Naive thymus-derived CD4-positive, alpha-beta T cell (primary cell): Measurements from ENCODE around the gene PPOX. TPM values are rescaled to one million over a fixed set of nuclear protein-coding genes. Genes with fewer than 3 reads are reported as not detected.

ENCODE experiments used
- ATAC-seq: fragments of 150-1000 bp; cut with Tn5 transposase; 2 replicates; pipeline ENCODE4 v1.10.0; 2021; ENCODE audit warnings: mild to moderate bottlenecking, moderate library complexity
- CTCF ChIA-PET: fragments of 350-600 bp; sonication (Branson Sonifier 250); formaldehyde crosslinking; loops from one replicate; lab custom pipeline; 2021; ENCODE audit warnings: antibody characterized with exemption; lab: Charles Lee
- POLR2A ChIA-PET: fragments of 350-600 bp; sonication (Branson Sonifier 250); formaldehyde crosslinking; loops from one replicate; lab custom pipeline; 2021; ENCODE audit warnings: antibody characterized with exemption, inconsistent platforms; lab: Charles Lee
- DNase-seq, 9 donors: peaks; one replicate each; pipeline versions ENCODE4 v3.0.0 to v3.0.0-alpha.2; 2020 to 2022; ENCODE audit warnings: mixed read lengths in 1 of 9
- H3K27ac ChIP-seq: one replicate; pipeline ENCODE4 v1.7.0; 2013; ENCODE audit warnings: mild to moderate bottlenecking, low read depth, low read length, moderate library complexity
- H3K27me3 ChIP-seq, 2 donors: one replicate each; pipeline ENCODE4 v1.7.0; 2013; ENCODE audit warnings: low read length in 2 of 2, mild to moderate bottlenecking in 2 of 2, moderate library complexity in 2 of 2; ENCODE audit not compliant: control insufficient read depth in 2 of 2, insufficient read depth in 2 of 2
- H3K36me3 ChIP-seq, 3 experiments: 1 replicate in 2 of 3; 2 replicates in 1 of 3; pipeline ENCODE4 v1.7.0; 2013; ENCODE audit warnings: low read length in 3 of 3, mild to moderate bottlenecking in 3 of 3, moderate library complexity in 1 of 3; ENCODE audit not compliant: insufficient read depth in 3 of 3, control insufficient read depth in 2 of 3
- H3K4me1 ChIP-seq, 2 donors: one replicate each; pipeline ENCODE4 v1.7.0; 2013; ENCODE audit warnings: low read length in 2 of 2, mild to moderate bottlenecking in 2 of 2, moderate library complexity in 1 of 2; ENCODE audit not compliant: control insufficient read depth in 2 of 2, insufficient read depth in 2 of 2
- H3K4me3 ChIP-seq: 2 replicates; pipeline ENCODE4 v1.7.0; 2013; ENCODE audit warnings: mild to moderate bottlenecking, low read length
- H3K9me3 ChIP-seq, 3 experiments: 1 replicate in 2 of 3; 2 replicates in 1 of 3; pipeline ENCODE4 v1.7.0; 2013; ENCODE audit warnings: low read length in 3 of 3; ENCODE audit not compliant: control insufficient read depth in 2 of 3
- H3K27ac Mint-ChIP-seq, 9 donors: one replicate each; pipeline ENCODE4 v1.8.0; 2020 to 2022; ENCODE audit warnings: mixed read lengths in 9 of 9, mild to moderate bottlenecking in 8 of 9, moderate library complexity in 5 of 9, inconsistent platforms in 2 of 9
- H3K27me3 Mint-ChIP-seq, 5 donors: one replicate each; pipeline ENCODE4 v1.8.0; 2021 to 2022; ENCODE audit warnings: mixed read lengths in 5 of 5, mild to moderate bottlenecking in 1 of 5
- H3K36me3 Mint-ChIP-seq, 5 donors: one replicate each; pipeline ENCODE4 v1.8.0; 2020 to 2022; ENCODE audit warnings: mixed read lengths in 5 of 5, mild to moderate bottlenecking in 3 of 5, inconsistent platforms in 1 of 5
- H3K4me1 Mint-ChIP-seq, 7 donors: one replicate each; pipeline ENCODE4 v1.8.0; 2020 to 2022; ENCODE audit warnings: mixed read lengths in 7 of 7, mild to moderate bottlenecking in 3 of 7, inconsistent platforms in 1 of 7
- H3K4me3 Mint-ChIP-seq, 10 donors: one replicate each; pipeline ENCODE4 v1.8.0; 2020 to 2022; ENCODE audit warnings: mild to moderate bottlenecking in 10 of 10, mixed read lengths in 10 of 10, moderate library complexity in 6 of 10, inconsistent platforms in 2 of 10
- H3K9me3 Mint-ChIP-seq, 11 donors: one replicate each; pipeline ENCODE4 v1.8.0; 2020 to 2022; ENCODE audit warnings: mixed read lengths in 11 of 11, mild to moderate bottlenecking in 4 of 11, inconsistent platforms in 1 of 11, moderate library complexity in 1 of 11
- intact Hi-C, 2 donors: fragments of 100-400 bp; cut with micrococcal nuclease; formaldehyde crosslinking; loops; one replicate each; pipeline ENCODE4 v1.15.1; 2023
- polyA plus RNA-seq, 2 donors: library from polyadenylated mRNA; unstranded; fragments of 300-500 nt; fragmentation: Illumina TruSeq; gene quantifications; one replicate each; pipeline ENCODE4 v1.2.3, GENCODE V29; 2021
- total RNA-seq, 6 experiments: library from RNA in 5 of 6; stranded (reverse) in 5 of 6; gene quantifications; 1 replicate in 5 of 6; 2 replicates in 1 of 6; pipeline ENCODE4 v1.2.3 and lab custom pipeline; 2021 to 2026

The PPOX gene
- total and polyA plus RNA-seq, 7 experiments from 2014 or later = 20.1 to 76.2 (median 40.3) TPM

GRCh38 chr1:161177112-161177935, 11.1 kb downstream of the PPOX start, which contains the start of gene B4GALT3:
TSS of gene B4GALT3 (minus strand) at chr1:161177507. CDS start at chr1:161176060, 1,447 bp downstream.
- peak; percentile 87 to 99 (median 92) for DNase-seq
- H3K36me3 ChIP-seq = peaks cover 0 to 40% (median 6%) of the 10 kb centered on the region in 3 experiments
- H3K36me3 Mint-ChIP-seq = peaks cover 8 to 28% (median 20%) of the 10 kb centered on the region in 5 donors
- peaks cover 36 to 39% of the 10 kb centered on the region in 2 donors for H3K4me1 ChIP-seq
- H3K4me1 Mint-ChIP-seq = peaks cover 54 to 87% (median 74%) of the 10 kb centered on the region in 7 donors
- H3K9me3 Mint-ChIP-seq = no peaks in the 10 kb centered on the region
- ChIA-PET CTCF (interaction anchor here (0.7 to 3.4 kb wide), 8 partner anchors 11 to 204 kb away, joined by 3 to 28 read pairs (median 3); partner anchors contain the start of genes NDUFS2, PPOX and TOMM40L), POLR2A (interaction anchor here (0.6 to 3.7 kb wide), 20 partner anchors 8 to 225 kb away, joined by 3 to 49 read pairs (median 4); partner anchors contain the start of genes DEDD, NDUFS2, PPOX and TOMM40L)
- H3K27me3 Mint-ChIP-seq = no peaks in the 10 kb centered on the region
- H3K27ac Mint-ChIP-seq = peak within 1 kb of the TSS; percentile 94 to 100 (median 97)
- intact Hi-C loops = loop anchor here (1.0 to 2.0 kb wide), 7 partner anchors 8 to 48 kb away; partner anchors contain the start of genes PPOX (in 2 of the 2), NDUFS2 (in 1 of the 2), UFC1 (in 1 of the 2) and USP21 (in 1 of the 2)
- no peaks in the 10 kb centered on the region for H3K27me3 ChIP-seq
- peak within 1 kb of the TSS; percentile 93 for H3K27ac ChIP-seq
- peak; percentile 96 for ATAC-seq
- peak within 1 kb of the TSS; percentile 93 for H3K4me3 ChIP-seq
- no peaks in the 10 kb centered on the region for H3K9me3 ChIP-seq
- peak within 1 kb of the TSS; percentile 94 to 100 (median 98) for H3K4me3 Mint-ChIP-seq

GRCh38 chr1:161177936-161178244, 11.7 kb downstream of the PPOX start:
- H3K4me1 Mint-ChIP-seq = peaks cover 56 to 87% (median 75%) of the 10 kb centered on the region in 7 donors
- peak overlapping the region; percentile 94 to 100 (median 98) for H3K4me3 Mint-ChIP-seq
- H3K36me3 Mint-ChIP-seq = peaks cover 4 to 23% (median 16%) of the 10 kb centered on the region in 5 donors
- H3K27ac ChIP-seq = peak overlapping the region; percentile 93
- H3K27me3 Mint-ChIP-seq = no peaks in the 10 kb centered on the region
- ATAC-seq (no peak), DNase-seq (no peak)
- intact Hi-C loops = loop anchor here (1.0 to 2.0 kb wide), 7 partner anchors 7 to 47 kb away; partner anchors contain the start of genes PPOX (in 2 of the 2), NDUFS2 (in 1 of the 2), UFC1 (in 1 of the 2) and USP21 (in 1 of the 2)
- H3K9me3 Mint-ChIP-seq = no peaks in the 10 kb centered on the region
- H3K27ac Mint-ChIP-seq = peak overlapping the region; percentile 94 to 100 (median 97)
- peaks cover 41 to 45% of the 10 kb centered on the region in 2 donors for H3K4me1 ChIP-seq
- no peaks in the 10 kb centered on the region for H3K27me3 ChIP-seq
- H3K36me3 ChIP-seq = peaks cover 0 to 34% (median 6%) of the 10 kb centered on the region in 3 experiments
- no peaks in the 10 kb centered on the region for H3K9me3 ChIP-seq
- POLR2A ChIA-PET = interaction anchor here (0.6 to 3.7 kb wide), 7 partner anchors 8 to 204 kb away, joined by 4 to 49 read pairs (median 25); partner anchors contain the start of genes NDUFS2, PPOX and UFC1
- CTCF ChIA-PET = interaction anchor here (0.7 to 3.4 kb wide), 3 partner anchors 12 to 197 kb away, joined by 3 to 28 read pairs (median 3); partner anchors contain the start of genes NDUFS2 and PPOX
- peak overlapping the region; percentile 93 for H3K4me3 ChIP-seq

GRCh38 chr1:161179698-161180097, 13.5 kb downstream of the PPOX start:
- H3K27me3 ChIP-seq = no peaks in the 10 kb centered on the region
- H3K27ac Mint-ChIP-seq = peak overlapping the region in 6 of 9 donors; percentile 50 to 99 (median 98)
- ATAC-seq (no peak), DNase-seq (no peak)
- CTCF ChIA-PET = interaction anchor here (0.9 to 5.6 kb wide), 7 partner anchors 13 to 203 kb away, joined by 3 to 76 read pairs (median 32); partner anchors contain the start of genes NDUFS2, PPOX and TOMM40L
- H3K27ac ChIP-seq = no peak overlapping the region
- H3K36me3 ChIP-seq = peaks cover 0 to 18% (median 0%) of the 10 kb centered on the region in 3 experiments
- no peaks in the 10 kb centered on the region for H3K27me3 Mint-ChIP-seq
- H3K4me1 Mint-ChIP-seq = peaks cover 63 to 90% (median 81%) of the 10 kb centered on the region in 7 donors
- no peak overlapping the region for H3K4me3 ChIP-seq
- H3K9me3 Mint-ChIP-seq = peaks cover 0 to 2% (median 0%) of the 10 kb centered on the region in 11 donors
- H3K4me3 Mint-ChIP-seq = peak overlapping the region in 3 of 10 donors; percentile 26 to 89 (median 47)
- H3K4me1 ChIP-seq = peaks cover 54 to 63% of the 10 kb centered on the region in 2 donors
- H3K36me3 Mint-ChIP-seq = peaks cover 0 to 10% (median 6%) of the 10 kb centered on the region in 5 donors
- POLR2A ChIA-PET = interaction anchor here (0.6 to 5.6 kb wide), 7 partner anchors 13 to 202 kb away, joined by 3 to 101 read pairs (median 35); partner anchors contain the start of genes ADAMTS4, NDUFS2, PPOX and TOMM40L
- intact Hi-C loops = no loop called here
- no peaks in the 10 kb centered on the region for H3K9me3 ChIP-seq

- no peak overlapping the region for H3K27ac ChIP-seq
- peaks cover 0 to 9% (median 0%) of the 10 kb centered on the region in 3 experiments for H3K36me3 ChIP-seq
- no peaks in the 10 kb centered on the region for H3K9me3 ChIP-seq
- no peak overlapping the region for H3K4me3 ChIP-seq
- Mint-ChIP-seq H3K4me1 (peaks cover 60 to 90% (median 79%) of the 10 kb centered on the region in 7 donors), H3K36me3 (peaks cover 0 to 4% (median 0%) of the 10 kb centered on the region in 5 donors), H3K27ac (peak overlapping the region; percentile 80 to 99 (median 93)), H3K27me3 (no peaks in the 10 kb centered on the region), H3K4me3 (peak overlapping the region; percentile 1 to 89 (median 48)), H3K9me3 (peaks cover 0 to 2% (median 0%) of the 10 kb centered on the region in 11 donors)
- no peaks in the 10 kb centered on the region for H3K27me3 ChIP-seq
- peaks cover 55 to 67% of the 10 kb centered on the region in 2 donors for H3K4me1 ChIP-seq
- intact Hi-C loops = no loop called here
- no peak for DNase-seq
- ChIA-PET POLR2A (interaction anchor here (0.7 to 5.6 kb wide), 11 partner anchors 8 to 201 kb away, joined by 3 to 101 read pairs (median 10); partner anchors contain the start of genes ADAMTS4, DEDD, NDUFS2 and PPOX), CTCF (interaction anchor here (0.7 to 5.6 kb wide), 9 partner anchors 12 to 202 kb away, joined by 3 to 76 read pairs (median 13); partner anchors contain the start of genes NDUFS2, PPOX and TOMM40L)
- no peak for ATAC-seq
Measured at GRCh38 chr1:161180639-161181038, 14.4 kb downstream of the PPOX start.

GRCh38 chr1:161182214-161182613, 16.0 kb downstream of the PPOX start:
- H3K4me3 Mint-ChIP-seq = peak overlapping the region; percentile 52 to 89 (median 80)
- H3K36me3 ChIP-seq = peaks cover 0 to 2% (median 0%) of the 10 kb centered on the region in 3 experiments
- intact Hi-C loops = loop anchor here (1.0 kb wide), 3 partner anchors 10 to 200 kb away; partner anchors contain the start of gene PPOX (in 1 of the 2)
- no peaks in the 10 kb centered on the region for H3K27me3 ChIP-seq
- peak overlapping the region; percentile 67 for H3K27ac ChIP-seq
- no peaks in the 10 kb centered on the region for H3K27me3 Mint-ChIP-seq
- DNase-seq = peak in 8 of 9 donors; percentile 49 to 74 (median 58)
- POLR2A ChIA-PET = interaction anchor here (0.5 to 5.6 kb wide), 21 partner anchors 11 to 200 kb away, joined by 3 to 101 read pairs (median 7); partner anchors contain the start of genes ADAMTS4, ARHGAP30, NDUFS2 and PPOX
- peak overlapping the region; percentile 91 to 99 (median 96) for H3K27ac Mint-ChIP-seq
- H3K9me3 ChIP-seq = no peaks in the 10 kb centered on the region
- H3K4me1 ChIP-seq = peaks cover 60 to 71% of the 10 kb centered on the region in 2 donors
- peaks cover 0 to 2% (median 0%) of the 10 kb centered on the region in 11 donors for H3K9me3 Mint-ChIP-seq
- H3K4me3 ChIP-seq = peak overlapping the region; percentile 43
- peaks cover 60 to 90% (median 82%) of the 10 kb centered on the region in 7 donors for H3K4me1 Mint-ChIP-seq
- peaks cover 0 to 8% (median 0%) of the 10 kb centered on the region in 5 donors for H3K36me3 Mint-ChIP-seq
- CTCF ChIA-PET = interaction anchor here (0.6 to 5.6 kb wide), 12 partner anchors 10 to 707 kb away, joined by 3 to 76 read pairs (median 8); partner anchors contain the start of genes NDUFS2, PPOX and TOMM40L
- ATAC-seq = peak; percentile 46
